ENCODE measurements around the gene APOL5.
"Not testable (repeated sequence)": the region's sequence is repeated elsewhere in the genome, so short reads cannot be mapped to it uniquely, and the experiment has no call there.

APOL5 gene

DNA sequence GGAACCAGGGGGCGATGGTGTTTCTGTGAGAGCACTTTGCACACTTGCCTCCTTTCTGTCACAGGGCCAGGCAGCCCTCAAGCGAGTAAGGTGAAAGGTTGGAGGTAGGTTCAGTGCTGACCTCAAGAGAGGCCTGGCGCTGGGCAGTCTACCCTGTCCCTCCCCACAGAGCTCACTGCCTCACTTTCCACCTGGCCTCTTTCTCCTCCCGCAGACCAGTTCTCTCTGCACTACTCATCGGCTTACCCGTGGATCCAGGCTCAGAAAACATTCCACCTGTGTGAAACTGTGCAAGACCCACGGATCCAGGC, 16.8 kb downstream of the APOL5 start:
- DNase-seq (ENCODE audit: insufficient read length), result no peak
- FAIRE-seq, result no peak
- TF ChIP-seq POLR2A (IDR thresholded peaks at IDR 0.05; ENCODE audit: low read depth, low read length) (no peak), TAF1 (IDR thresholded peaks at IDR 0.05; ENCODE audit: borderline replicate concordance, low read depth, low read length) (no peak), POLR2AphosphoS5 (IDR thresholded peaks at IDR 0.05; ENCODE audit: low read depth, low read length) (no peak)

DNA sequence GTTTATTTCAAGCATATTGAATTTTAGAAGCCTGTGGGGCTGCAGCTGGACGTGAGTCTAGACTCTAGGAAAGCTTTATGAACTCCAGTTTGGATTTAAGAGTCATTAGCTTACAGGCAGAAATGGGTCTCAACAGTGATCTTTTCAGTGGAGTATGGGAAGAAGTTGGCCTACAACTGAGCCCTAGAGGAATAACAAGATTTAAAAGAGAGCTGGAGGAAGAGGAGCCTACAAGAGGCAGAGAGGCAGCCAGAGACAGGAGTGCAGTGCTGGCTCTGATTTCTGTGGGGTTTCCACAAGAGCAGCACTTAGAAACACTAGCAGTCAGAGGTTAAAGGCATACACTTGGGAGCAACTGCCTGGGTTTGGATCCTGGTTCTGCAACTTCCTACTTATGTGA, 17.9 kb downstream of the APOL5 start:
- DNase-seq (ENCODE audit: insufficient read length) (no peak), FAIRE-seq (no peak)
- no peak for TF ChIP-seq POLR2A (IDR thresholded peaks at IDR 0.05; ENCODE audit: low read depth, low read length)
- TF ChIP-seq POLR2AphosphoS5 (IDR thresholded peaks at IDR 0.05; ENCODE audit: low read depth, low read length), result no peak
- TF ChIP-seq TAF1 (IDR thresholded peaks at IDR 0.05; ENCODE audit: borderline replicate concordance, low read depth, low read length), result no peak

- DNase-seq (ENCODE audit: insufficient read length) (no peak), FAIRE-seq (no peak)
- TF ChIP-seq POLR2A (IDR thresholded peaks at IDR 0.05; ENCODE audit: low read depth, low read length) (no peak), TAF1 (IDR thresholded peaks at IDR 0.05; ENCODE audit: borderline replicate concordance, low read depth, low read length) (no peak), POLR2AphosphoS5 (IDR thresholded peaks at IDR 0.05; ENCODE audit: low read depth, low read length) (no peak)
Observed at GRCh38 chr22:35736166-35736565, 18.5 kb downstream of the APOL5 start.

DNA sequence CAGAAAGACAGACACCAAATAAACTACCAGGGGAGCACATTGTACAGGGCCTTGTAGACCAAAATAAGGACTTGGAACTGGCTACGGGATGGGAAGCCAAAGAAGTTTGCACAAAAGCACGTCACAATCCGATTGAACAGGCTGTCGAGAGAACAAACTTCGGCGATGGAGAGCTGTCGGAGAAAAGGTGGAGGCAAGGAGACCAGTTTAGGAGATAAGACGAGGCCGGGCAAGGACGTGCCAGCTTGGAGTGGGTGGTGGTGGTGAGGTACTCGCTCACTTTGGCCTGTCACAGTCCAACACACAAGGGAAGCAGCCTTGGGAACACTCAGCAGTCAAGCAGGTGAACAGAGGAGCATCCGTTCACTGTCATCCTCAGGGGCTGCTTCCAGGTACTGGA, 19.0 kb downstream of the APOL5 start:
- DNase-seq (ENCODE audit: insufficient read length), result no peak

GRCh38 chr22:35737886-35738285, 20.2 kb downstream of the APOL5 start:
- not testable (repeated sequence) for FAIRE-seq; DNase-seq (ENCODE audit: insufficient read length)

More for the DNA sequence above, 19.0 kb downstream of the APOL5 start:
- no peak for FAIRE-seq
- no peak for TF ChIP-seq POLR2AphosphoS5 (IDR thresholded peaks at IDR 0.05; ENCODE audit: low read depth, low read length)
- no peak for TF ChIP-seq TAF1 (IDR thresholded peaks at IDR 0.05; ENCODE audit: borderline replicate concordance, low read depth, low read length)
- no peak for TF ChIP-seq POLR2A (IDR thresholded peaks at IDR 0.05; ENCODE audit: low read depth, low read length)

DNA sequence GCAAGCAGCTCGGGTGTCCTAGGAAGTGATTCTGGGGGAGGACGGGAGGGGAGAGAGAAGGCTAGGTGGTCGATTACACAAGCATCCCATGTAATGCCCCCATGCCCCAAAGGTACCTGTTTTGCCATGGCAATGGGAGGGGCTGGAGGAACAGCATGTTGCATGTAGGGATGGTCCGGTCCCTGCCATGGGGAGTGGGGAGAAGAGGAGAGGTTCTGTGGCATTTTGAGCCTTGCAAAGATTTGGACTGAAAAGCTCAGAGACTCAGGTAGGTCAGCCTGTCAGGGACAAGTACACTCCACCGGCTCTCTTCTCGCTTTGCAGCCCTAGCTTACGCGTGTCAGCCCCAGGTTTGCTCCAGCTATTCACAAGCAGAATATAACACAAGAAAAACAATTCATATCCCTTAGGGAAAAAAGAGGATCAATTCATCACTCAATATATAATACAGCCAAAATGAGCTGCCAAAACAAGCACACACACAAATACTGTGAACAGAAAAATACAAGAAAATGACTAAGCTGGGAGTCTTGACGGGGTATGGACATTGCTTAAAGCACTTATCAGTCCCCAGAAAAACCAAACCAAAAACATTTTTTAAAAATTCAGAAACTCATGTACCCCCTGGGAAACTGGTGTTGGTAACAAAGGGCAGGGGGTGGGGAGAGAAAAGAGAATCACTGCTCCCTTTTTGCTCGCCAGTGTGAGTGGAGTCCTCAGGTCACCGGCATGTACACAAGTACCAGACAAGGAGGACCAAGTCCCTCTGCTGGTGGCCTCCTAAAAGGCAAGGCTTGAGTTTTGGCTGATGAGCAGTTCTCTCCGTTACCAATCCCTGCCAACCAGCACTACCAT, 21.6 kb downstream of the APOL5 start:
- no peak for DNase-seq (ENCODE audit: insufficient read length)

GRCh38 chr22:35739931-35740380, 22.3 kb downstream of the APOL5 start:
- no peak for TF ChIP-seq POLR2A (IDR thresholded peaks at IDR 0.05; ENCODE audit: low read depth, low read length)
- no peak for TF ChIP-seq POLR2AphosphoS5 (IDR thresholded peaks at IDR 0.05; ENCODE audit: low read depth, low read length)
- TF ChIP-seq TAF1 (IDR thresholded peaks at IDR 0.05; ENCODE audit: borderline replicate concordance, low read depth, low read length), result no peak
- FAIRE-seq, result no peak
- no peak for DNase-seq (ENCODE audit: insufficient read length)

More for the DNA sequence above, 21.6 kb downstream of the APOL5 start:
- TF ChIP-seq TAF1 (IDR thresholded peaks at IDR 0.05; ENCODE audit: borderline replicate concordance, low read depth, low read length) (no peak), POLR2AphosphoS5 (IDR thresholded peaks at IDR 0.05; ENCODE audit: low read depth, low read length) (no peak), POLR2A (IDR thresholded peaks at IDR 0.05; ENCODE audit: low read depth, low read length) (no peak)
- no peak for FAIRE-seq

GRCh38 chr22:35740616-35741015, 22.9 kb downstream of the APOL5 start:
- DNase-seq (ENCODE audit: insufficient read length), result no peak
- FAIRE-seq, result no peak
- TF ChIP-seq TAF1 (IDR thresholded peaks at IDR 0.05; ENCODE audit: borderline replicate concordance, low read depth, low read length), result no peak
- TF ChIP-seq POLR2A (IDR thresholded peaks at IDR 0.05; ENCODE audit: low read depth, low read length), result no peak
- no peak for TF ChIP-seq POLR2AphosphoS5 (IDR thresholded peaks at IDR 0.05; ENCODE audit: low read depth, low read length)

DNA sequence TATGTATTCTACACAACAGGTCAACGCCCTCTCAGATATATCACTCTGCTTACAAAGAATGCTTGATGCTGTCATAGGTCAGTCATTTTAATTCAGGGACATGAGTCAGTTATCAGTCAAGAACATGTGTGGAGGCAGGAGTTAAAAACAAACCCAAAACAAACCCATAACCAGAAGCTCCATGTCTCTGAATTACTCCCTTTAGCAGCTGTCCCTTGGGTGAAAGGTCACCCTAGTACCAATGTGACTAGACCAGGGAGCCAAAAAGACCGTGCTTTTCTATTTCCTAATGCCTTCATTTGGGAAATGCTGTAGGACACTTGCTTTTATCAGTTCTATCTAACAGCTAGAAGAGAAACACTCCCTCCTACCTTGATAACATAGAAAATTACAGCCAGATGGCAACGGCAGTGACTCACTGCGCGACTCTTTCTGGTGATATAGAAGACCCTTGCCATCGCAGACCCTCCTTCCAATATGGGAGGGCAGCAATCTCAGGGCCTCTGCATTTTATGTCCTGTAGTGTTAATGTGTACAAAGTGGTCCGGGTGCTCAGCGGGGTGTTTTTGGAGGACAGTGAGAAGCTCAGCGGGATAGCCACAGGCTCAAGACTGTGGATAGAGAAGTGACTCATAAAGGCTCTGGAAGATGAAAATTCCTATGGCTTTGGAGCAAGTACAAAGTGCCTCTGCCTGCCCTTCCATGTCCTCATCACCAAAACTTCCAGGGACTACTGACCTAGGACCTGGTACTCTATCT, 24.8 kb downstream of the APOL5 start:
- no peak for DNase-seq (ENCODE audit: insufficient read length)
- TF ChIP-seq POLR2AphosphoS5 (IDR thresholded peaks at IDR 0.05; ENCODE audit: low read depth, low read length) (no peak), POLR2A (IDR thresholded peaks at IDR 0.05; ENCODE audit: low read depth, low read length) (no peak)

GRCh38 chr22:35743326-35743860, 25.7 kb downstream of the APOL5 start:
- TF ChIP-seq POLR2A (IDR thresholded peaks at IDR 0.05; ENCODE audit: low read depth, low read length) (no peak), TAF1 (IDR thresholded peaks at IDR 0.05; ENCODE audit: borderline replicate concordance, low read depth, low read length) (no peak), POLR2AphosphoS5 (IDR thresholded peaks at IDR 0.05; ENCODE audit: low read depth, low read length) (no peak)
- no peak for DNase-seq (ENCODE audit: insufficient read length)
- FAIRE-seq, result no peak

More for the DNA sequence above, 24.8 kb downstream of the APOL5 start:
- no peak for FAIRE-seq

GRCh38 chr22:35746248-35746647, 28.6 kb downstream of the APOL5 start:
- DNase-seq (ENCODE audit: insufficient read length), result no peak
- no peak for TF ChIP-seq TAF1 (IDR thresholded peaks at IDR 0.05; ENCODE audit: borderline replicate concordance, low read depth, low read length)
- TF ChIP-seq POLR2AphosphoS5 (IDR thresholded peaks at IDR 0.05; ENCODE audit: low read depth, low read length), result no peak
- TF ChIP-seq POLR2A (IDR thresholded peaks at IDR 0.05; ENCODE audit: low read depth, low read length), result no peak
- FAIRE-seq, result no peak
